T-helper 2 cell treated with Interferon-gamma antibody and Interleukin-4, amounts not matched to agents 100 ng/mL and 5 ng/mL, for 36 hours (primary cell): Measurements from ENCODE around the gene CBX4. TPM values are rescaled to one million over a fixed set of nuclear protein-coding genes. Genes with fewer than 3 reads are reported as not detected.

Experiments used
- intact Hi-C: fragments of 100-400 bp; cut with micrococcal nuclease; formaldehyde crosslinking; loops from one replicate; pipeline ENCODE4 v1.15.1; 2023
- total RNA-seq: library from RNA; stranded (reverse); gene quantifications from 2 replicates; pipeline ENCODE4 v1.2.3, GENCODE V29; 2022

CBX4 gene
- total RNA-seq, 1 donor from 2014 or later: 30.9 TPM

DNA sequence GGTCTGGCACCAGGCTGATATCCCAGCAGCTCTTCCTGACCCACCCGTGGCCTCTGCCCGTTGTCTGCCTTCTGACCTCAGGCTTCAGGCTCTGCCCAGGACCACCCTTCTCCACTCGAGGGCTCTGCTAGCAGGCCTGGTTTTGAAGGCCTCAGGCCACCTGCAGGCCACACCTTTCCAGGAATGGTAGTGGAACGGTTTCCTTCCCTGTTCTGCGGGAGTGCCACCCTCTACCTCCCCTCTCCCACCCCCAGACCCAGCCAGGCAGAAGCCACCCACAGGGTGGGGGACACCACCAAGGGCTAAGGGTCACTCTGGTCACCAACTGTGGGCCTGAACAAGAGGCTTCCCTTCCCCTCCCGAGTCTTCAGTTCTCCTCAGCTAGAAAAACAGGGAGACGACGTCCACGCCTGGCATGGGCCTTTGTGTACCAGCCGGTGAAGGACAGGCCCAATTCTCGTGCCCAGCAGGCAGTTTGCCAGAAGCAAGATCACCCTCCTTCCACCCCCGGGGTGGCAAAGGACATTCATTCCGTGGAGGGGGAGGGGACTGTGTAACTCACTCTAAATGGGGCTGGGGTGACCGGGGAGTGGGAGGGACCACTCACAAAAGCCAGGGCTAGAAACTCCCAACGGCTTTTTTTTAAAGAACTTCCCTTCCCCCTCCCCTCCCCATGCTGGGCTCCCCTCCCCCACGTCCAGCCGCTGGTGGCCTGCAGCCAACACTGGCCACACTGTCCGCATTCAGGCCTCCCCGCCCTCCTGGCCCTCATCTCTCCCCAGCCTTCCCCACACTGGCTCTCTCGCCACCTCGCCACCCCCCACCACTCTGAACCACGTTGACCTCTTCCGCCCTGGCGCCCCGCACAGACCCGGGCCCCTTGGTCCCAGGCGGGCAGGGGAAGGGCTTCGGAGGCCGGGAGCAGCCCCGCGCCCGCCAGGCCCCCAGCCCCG, 7.7 kb downstream of the CBX4 start:
- intact Hi-C loops: no loop called here

DNA sequence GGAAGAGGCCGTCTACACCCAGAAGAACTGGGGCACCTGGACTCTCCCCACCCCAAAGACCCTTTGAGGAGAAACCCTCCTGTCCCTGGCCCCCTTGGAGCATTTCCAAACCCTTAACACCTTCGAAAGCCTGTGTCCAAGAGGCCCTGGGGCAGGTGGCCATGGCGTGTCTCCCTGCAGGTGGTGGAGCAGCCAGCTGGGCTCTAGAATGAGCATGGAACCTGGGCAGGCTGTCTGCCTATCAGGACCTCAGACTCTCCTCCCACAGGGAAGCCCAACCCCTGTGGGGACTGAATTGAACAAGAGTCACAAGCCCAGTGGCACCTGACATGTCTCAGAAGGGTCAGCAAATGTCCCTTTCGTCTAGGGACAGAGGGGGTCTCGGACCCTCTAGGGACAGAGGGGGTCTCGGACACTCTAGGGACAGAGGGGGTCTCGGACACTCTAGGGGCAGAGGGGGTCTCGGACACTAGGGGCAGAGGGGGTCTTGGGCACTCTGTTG, 8.4 kb downstream of the CBX4 start:
- intact Hi-C loops: no loop called here

DNA sequence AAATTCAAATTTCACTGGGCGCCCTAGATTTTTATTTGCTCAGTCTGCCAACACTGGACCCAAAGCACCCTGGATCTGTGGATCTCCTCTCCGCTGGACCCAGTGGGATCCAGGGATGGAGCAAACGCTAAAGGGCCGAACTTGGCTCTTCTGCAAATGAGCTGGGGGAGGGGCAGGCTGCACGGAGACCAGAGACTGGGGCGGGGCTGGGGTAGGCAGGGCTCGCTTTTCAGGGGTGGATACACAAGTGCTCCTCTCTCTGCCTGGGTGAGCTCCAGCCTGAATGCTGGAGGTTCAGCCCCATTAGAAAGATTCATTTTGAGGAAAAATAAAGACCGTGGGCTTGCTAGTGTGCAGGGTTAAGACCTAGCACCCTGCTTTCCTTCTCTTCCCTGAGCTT, 8.9 kb downstream of the CBX4 start:
- intact Hi-C loops: no loop called here

DNA sequence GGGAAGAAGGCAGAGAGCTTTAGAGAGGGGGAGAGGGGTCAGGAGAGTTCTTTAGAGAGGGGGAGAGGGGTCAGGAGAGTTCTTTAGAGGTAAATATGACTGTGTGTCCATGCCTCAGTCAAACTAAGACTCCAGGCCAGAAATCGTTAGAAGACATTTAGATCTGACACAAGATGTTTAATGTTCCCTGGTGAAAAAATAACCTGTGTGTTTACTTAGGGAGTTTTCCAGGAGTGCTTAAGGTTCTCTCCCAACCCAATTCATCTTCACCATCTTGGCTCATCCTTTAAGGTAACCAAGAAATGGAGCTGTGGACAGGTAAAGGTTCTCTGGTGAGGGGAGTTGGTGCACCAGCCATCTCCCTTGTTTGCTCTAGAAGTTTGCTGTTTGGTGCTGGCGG, 9.8 kb downstream of the CBX4 start:
- intact Hi-C loops: no loop called here

DNA sequence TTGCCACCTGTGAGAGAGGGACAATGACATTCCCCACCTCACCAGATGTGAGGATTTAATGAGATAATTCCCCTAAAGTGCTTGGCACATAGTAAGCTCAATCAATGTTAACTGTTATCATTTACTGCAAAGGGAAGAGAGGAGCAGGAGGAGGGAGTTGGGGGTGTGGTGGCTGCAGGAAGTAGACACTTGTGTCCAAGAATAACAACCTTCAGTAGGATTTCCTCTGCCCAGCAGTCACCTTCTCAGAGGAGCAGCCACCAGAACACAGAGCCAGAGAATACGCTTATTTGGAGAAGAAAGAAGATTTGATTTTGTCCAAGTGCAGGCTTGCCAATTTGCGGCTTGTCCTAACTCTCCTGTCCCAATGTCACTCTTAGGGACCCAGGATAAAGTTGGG, 10.2 kb downstream of the CBX4 start:
- intact Hi-C loops: no loop called here

DNA sequence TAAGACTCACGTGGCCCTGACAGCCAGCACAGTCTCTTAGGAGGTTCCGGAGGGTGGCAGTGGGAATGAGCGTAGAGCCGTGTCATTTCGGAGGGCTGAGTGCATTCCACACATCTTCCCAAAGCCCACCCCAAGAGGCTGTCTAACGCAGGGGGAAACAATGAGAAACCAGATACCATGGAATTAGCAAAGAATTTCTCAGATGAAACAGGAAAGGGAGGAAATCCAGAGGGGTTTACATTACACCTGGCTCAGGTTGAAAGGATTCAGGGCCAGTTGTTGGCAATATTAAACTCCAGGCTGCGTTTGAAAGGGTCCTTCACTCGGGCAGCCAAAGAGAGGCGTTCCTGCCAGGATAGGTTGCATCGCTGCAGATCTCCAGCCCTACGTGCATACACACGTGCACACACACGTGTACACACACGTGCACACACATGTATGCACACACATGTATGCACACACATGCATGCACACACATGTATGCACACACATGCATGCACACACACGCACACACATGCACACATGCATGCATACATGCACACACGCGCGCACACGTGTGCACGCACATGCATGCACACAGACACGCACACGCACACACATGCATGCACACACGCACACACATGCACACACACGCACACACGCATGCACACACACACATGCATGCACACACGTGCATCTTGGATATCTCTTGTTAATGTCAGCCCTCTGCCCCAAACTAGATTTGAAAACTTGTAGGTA, 12.2 kb downstream of the CBX4 start:
- intact Hi-C loops: no loop called here

DNA sequence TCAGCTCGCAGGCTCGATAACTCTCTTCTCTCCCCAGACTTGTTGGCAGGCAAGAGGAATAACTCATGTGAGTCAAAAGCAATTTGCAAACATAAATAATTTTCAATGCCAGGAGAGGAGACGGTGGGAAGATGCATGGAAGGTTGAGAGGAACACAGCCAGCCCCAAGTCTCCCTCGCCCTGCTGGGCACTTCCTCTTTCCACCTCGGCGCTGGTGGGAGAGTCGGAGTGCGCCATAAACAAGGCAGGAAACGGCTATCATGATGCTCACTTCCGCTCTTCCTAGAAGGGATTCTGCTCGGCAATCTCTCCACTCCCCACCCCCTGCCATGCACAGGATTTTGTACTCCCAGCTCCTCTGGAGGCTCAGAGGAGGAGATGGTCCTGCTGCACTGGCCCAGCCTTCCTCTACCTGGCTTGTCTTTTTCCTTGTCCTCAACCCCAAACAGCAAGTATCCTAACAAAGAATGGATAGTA, 13.0 kb downstream of the CBX4 start:
- intact Hi-C loops: no loop called here

DNA sequence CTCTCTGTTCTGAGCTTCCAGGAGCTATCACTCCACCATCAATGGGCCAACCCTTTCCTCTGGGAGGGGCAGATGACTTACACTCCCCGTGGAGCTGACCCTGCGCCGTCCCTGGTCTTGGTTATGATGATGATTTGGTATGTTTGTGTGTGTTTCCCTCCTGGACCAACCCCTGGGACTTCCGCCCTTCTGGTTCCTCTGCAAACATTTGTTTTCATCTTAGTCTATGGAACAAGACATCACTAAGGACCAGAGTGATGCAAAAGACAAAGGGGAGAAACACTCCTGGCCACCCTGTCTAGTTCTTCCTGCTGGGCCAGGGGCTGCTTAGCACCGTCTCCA, 13.7 kb downstream of the CBX4 start:
- intact Hi-C loops: no loop called here

DNA sequence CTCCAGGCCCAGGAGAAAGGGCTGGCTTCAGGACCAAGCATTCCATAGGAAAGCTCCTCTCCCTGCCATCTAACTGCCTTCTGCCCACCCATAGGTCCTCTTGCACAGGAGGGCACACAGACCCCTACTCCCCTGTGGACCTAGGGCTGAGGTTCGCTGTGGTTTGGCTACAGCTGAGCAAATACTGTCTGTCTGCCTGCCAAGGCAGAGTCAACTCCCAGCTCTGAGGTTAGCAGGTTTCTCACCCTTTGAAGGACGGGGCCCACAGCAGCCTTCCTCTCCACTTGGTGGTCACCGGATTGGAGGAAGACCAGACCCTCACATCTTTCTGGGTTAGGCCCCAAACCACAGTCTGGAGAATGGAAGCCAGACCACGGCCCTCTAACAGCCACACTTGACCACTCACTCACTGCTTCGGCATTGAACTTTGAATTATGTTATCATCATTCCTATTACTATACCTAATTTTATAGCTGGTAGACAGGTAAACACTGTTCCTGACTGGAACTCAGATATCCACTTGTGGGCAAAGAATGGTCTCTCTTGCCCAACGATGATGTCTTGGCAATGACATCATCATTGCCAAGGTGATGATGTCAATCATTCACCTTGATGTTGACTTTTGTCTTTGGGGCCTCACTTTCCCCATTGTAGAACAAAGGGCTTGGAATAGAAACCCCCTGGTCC, 14.2 kb downstream of the CBX4 start:
- intact Hi-C loops: no loop called here

DNA sequence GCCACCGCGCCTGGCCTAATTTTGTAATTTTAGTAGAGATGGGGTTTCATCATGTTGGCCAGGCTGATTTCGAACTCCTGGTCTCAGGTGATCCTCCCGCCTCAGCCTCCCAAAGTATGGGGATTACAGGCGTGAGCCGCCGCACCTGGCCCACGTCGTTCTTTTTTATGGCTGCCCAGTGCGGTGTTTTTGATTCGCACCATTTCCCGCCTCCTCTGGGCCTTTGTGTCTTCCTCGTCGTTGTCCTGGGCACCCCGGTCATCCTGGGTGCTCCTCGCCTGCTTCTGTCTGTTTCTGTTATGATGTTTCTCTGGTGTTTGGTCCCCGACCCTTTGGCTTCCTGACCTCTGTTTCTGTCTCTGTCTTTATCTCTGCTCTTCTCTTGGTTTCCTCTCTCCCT, 15.0 kb downstream of the CBX4 start:
- intact Hi-C loops: no loop called here

DNA sequence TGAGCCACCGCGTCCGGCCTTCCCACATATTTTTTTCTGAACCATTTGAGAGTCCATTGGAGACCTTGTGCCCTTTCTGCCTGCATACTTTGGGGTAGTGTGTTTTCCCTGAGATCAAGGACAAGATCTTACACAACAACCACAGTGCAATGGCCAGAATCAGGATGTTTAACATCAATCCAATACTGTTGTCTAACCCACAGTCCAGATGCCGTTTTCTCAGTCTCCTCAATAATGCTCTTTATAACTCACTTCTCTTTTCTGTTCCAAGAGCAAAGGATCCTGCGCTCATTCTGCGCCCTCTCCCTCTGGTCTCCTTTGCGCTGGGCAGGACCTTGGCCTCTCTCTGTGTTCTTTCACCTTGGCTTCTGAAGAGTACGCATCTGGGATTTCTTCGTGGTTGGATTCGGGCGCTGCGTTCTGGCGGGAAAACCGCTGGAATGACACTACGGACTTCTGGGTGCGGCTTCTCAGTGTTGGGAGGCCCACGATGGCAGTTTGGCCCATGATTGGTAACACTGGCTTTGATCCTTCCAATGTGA, 16.6 kb downstream of the CBX4 start:
- intact Hi-C loops: no loop called here

DNA sequence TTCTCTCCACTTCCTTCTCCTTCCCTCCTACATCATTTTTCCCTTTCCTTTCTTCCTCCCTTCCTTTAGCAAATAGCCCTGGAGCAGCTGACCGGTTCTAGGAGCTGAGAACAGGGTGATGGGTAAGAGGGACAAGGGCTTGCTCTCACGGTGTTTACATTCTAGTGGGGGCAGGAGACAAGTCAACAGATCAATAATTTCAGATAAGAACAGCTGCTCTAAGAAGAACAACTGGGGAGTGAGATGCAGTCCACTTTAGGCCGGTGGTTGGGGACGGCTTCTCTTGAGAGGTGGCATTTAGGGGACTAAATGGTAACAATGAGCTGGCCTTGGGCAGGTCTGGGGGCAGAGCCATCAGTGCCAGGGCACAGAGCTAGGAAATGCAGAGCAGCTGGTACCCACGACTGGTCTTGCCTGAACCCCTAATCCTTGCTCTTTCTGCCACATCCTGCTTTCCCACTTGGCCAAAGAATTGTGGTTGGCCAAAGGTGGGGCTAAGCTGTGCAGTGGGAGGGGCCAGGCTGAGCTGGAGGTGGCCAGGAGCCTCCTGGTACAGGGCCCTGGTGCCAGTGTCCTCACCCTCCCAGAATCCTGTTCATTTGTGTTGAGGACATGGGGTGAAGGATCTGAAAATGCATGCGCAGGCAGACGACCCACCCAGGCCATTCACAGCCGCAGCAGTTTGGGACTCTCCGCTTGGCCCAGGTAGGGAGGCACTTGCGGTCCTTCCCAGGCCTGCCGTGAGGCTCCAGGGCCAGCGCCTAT, 17.7 kb downstream of the CBX4 start:
- intact Hi-C loops: no loop called here

DNA sequence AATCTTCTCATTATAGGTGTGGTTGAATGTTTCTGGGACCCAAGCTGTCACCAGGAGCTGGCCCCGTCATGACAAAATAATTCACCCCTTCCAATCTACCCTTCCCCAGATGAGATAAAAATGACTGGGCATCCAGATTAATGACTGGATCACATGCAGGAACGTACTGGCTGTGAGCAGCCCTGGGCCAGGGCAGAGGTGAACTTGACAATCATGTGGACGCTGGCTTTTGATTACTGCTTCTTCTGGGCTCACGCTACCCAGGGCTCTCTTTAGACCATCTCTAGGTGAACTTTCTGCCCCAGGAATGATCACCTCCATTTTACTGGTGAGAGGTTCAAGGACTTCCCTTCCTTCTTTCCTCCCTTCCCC, 18.3 kb downstream of the CBX4 start:
- intact Hi-C loops: no loop called here

DNA sequence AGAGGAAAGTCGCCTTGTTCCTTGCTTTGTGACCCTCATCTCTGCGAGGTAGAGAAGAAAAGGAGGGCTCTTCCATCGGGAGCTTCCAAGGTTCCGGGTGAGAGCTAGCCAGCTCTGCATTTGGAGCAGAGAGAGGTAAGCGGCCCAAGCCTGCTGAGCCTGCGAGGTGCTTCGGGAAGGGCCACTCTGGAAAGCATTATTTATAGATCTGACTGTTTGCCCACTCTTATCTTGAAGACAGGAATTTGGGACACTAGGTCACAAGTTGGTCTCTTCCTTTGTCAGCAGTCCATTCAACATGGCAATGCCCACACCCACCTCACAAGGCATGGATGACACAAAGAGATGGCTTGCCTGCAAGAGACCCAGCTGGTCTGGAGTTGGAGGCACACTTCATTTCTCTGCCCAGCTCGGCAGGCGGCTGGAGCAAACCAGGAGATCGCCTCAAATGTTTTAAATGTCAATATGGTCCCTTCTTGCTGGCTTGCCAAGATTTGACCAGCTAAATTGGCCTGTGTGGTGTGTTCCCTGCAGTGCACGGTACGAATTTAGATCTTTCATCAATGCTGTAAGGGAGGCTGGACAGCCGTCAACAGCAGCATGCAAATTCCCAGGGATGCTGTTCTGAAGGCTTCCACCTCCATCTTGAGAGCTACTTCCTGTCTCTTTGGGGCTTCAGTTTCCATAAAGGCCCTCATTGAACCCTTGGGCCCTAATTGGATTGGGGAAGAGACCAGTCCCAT, 19.5 kb downstream of the CBX4 start:
- intact Hi-C loops: no loop called here

DNA sequence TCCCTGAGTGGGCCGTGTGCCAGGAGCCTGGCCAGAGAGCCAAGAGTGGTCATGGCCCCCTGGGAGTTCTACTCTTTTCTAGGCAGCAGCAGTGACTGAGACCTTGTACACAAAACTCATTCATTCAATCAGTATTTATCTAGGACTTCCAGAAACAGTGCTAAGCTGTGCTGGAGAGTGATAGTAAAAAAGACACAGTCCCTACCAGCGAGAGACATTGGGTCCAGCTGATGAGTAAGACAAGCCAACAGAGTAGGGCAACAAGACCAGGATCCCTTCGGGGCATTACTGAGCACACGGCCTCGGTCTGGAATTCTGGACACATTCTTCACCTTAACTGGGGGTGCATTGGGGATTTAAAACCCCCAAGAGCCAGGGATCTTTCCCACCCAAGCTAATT, 20.2 kb downstream of the CBX4 start:
- intact Hi-C loops: no loop called here

DNA sequence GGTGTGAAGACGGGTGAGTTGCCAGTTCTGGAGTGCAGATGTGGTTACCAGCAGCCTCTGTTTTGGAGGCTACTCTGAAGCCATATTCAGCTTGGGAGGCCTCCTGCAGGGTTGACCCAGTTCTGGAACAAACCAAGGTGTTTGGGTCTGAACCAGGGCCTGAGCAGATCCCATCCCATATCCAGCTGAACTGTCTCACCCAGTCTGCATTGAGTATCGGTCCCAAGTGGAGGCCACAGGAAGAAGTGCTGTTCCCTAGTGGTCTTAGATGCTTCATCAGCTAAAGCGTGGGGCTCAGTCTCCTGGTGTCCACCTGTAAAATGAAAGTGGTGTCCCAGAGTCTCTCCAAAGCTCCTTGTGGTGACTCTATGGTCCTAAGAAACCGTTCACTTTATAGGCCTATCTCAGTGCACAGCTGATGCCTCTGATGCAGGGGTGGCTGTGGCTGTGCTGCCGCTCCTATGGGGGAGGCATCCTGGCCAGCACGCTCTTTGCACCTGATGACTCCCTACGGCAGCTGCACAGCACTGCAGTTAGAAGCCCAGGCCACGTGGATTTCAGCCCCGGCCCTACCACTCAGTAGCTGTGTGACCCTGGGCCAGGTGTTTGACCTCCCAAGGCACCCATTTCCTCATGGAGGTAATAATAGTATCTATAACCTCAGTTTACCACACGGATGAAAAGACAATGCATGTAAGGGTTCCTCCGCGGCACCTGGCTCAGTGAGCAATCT, 21.0 kb downstream of the CBX4 start:
- intact Hi-C loops: no loop called here

DNA sequence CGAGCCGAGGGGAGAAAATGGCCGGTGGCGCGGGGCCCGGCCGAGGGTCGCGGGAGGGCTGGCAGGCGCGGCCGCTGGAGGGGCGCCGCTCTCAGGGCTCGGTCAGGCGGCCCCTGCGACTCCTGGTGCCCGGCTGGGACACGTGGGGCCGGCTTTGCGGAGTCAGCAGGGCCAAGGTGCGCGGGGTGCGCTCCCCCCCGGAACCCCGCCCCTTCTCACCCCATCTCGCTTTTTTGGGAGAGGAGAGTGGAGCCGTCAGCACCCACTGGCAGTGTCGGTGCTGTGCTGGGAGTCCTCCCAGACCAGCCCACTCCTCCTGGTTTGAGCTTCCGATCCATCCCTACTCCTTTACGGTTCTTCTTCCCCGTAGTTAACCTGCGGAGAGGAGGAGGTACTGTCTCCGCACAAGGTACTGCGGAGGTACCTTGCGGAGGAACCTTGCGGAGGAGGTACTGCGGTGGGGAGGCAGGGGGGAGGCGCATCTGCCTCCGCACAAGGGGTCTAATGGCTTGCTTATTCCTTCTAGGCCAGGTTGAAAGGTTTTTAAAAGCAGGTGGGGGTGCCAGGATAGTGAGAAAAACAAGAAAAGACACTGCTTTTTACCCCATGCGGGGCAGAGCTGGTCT, 23.3 kb downstream of the CBX4 start:
- intact Hi-C loops: no loop called here

DNA sequence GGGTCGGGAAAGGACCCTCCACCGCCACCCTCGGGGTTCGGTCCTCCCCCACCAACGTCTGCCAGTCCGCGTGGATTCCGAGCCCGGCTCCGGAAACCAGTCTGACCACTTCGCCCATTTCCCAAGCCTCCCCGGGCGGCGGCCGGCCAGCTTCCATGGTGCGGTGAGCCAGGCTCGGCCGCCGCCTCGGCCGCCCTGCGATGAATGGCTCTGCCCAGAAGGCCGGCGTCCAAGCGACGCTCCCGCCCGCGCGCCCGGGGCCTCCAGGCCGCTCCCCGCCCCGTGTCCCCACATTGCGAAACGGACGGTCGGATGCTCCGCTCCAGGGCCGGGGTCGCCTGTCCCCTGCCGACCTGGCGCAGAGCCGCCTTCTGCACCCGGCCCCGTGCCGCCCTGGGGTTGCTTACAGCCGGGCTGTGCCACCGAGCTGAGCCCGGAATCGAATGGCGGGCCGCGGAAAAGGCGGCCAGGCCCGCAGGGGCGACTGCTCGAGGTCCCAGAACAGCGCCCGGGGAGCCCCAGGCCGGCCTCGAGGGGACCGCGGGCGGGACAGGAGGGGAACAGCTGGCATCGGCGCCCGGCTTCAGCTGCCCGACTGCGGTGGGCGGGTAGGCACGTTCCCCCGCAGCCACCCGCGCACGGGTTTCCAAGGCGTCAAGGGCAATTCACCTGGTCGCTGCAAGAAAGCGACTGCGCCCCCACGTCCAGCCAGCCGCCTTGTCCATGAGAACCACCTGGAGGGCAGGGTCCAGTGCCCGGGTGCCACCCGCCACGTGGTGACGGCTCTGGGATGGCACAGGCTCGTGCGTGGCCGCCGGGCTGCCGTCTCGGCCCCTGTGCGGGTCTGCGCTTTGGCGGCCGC, 24.0 kb downstream of the CBX4 start:
- intact Hi-C loops: no loop called here
